Measurements from ENCODE around the gene SBDS.
"Not testable (repeated sequence)": the region's sequence is repeated elsewhere in the genome, so short reads cannot be mapped to it uniquely, and the experiment has no call there.

SBDS gene

GRCh38 chr7:66994051-66994450, 1.3 kb downstream of the SBDS start:
- DNase-seq = not testable (repeated sequence)

DNA sequence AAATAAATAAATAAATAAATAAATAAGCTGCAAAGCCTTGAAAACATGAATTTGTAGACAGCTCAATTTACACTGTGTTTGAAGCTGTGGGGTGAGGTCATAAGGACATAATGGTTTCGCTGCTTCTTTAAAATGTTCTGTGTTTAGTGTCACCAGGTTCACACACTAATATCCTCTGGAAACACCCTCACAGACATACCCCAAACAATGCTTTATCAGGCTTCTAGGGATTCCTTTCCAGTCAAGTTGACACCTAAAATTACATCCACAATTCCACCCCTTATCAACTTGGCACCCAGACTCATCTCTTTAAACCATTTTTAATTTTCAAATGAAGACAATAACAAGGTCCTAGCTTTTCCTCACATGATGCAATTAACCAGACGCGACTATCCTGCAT, 5.8 kb downstream of the SBDS start:
- DNase-seq = not testable (repeated sequence)

- not testable (repeated sequence) for DNase-seq
These were observed 15.1 kb downstream of the SBDS start for GRCh38 chr7:66980336-66980735.

- not testable (repeated sequence) for DNase-seq
These were observed 16.4 kb downstream of the SBDS start for GRCh38 chr7:66979013-66979412.

- not testable (repeated sequence) for DNase-seq
These were observed 17.1 kb downstream of the SBDS start for GRCh38 chr7:66978312-66978711.

GRCh38 chr7:66974986-66975590, 20.3 kb downstream of the SBDS start:
- DNase-seq = peak; percentile 9

DNA sequence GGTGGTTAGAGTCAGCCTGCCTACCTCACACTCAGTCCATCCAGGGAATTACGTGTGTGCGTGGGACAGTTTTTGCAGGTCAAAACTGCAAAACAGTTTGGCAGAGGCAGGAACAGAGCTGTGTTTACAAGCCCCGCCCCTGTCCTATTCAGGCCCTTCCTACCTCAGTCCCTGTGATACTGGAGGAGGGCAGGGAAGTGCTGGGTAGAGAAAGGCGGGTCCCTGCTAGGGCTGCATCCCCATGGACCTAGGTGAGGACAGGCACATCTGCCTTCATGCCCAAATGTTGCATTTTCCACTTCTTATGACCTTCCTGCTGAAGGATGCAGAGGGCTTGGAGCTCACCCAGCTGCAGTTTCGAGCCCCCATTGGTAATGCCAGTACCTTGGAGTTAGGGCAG, 25.1 kb downstream of the SBDS start:
- no peak for DNase-seq

- not testable (repeated sequence) for DNase-seq
These were observed 26.4 kb downstream of the SBDS start for GRCh38 chr7:66969001-66969400.

- DNase-seq = no peak
These were observed 28.4 kb downstream of the SBDS start for GRCh38 chr7:66967029-66967428.

DNA sequence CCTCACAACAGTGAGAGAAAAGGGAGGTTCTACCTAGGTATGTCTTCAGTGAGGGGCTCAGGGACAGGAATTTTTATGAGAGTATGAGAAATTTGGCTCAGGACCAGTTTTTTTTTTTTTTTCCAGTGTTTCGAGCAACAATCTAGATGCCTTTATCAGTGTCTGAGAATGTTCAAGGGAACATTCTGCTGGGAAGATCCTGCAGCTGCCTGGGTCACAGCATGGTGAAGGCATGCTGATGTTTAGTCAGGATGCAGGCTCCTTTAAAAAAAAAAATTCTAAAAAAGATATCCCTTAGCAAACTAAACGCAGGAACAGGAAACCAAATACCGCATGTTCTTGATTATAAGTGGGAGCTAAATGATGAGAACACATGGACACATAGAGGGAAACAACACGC, 31.0 kb downstream of the SBDS start:
- no peak for DNase-seq

GRCh38 chr7:66961096-66961495, 34.3 kb downstream of the SBDS start:
- no peak for DNase-seq

DNA sequence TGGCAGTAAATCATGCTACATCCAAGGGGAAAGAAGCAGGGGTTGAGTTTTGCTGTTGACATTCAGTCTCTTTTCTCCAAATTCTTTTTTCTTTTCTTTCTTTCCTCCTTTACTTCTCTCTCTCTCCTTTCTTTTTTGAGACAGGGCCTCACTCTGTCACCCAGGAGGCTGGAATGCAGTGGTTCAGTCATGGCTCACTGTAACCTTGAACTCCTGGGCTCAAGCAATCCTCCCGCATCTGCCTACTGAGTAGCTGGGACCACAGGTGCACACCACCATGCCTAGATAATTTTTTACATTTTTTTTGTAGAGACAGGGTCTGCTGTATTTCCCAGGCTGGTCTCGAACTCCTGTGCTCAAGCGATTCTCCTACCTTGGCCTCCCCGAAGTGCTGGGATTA, 35.2 kb downstream of the SBDS start:
- no peak for DNase-seq

DNA sequence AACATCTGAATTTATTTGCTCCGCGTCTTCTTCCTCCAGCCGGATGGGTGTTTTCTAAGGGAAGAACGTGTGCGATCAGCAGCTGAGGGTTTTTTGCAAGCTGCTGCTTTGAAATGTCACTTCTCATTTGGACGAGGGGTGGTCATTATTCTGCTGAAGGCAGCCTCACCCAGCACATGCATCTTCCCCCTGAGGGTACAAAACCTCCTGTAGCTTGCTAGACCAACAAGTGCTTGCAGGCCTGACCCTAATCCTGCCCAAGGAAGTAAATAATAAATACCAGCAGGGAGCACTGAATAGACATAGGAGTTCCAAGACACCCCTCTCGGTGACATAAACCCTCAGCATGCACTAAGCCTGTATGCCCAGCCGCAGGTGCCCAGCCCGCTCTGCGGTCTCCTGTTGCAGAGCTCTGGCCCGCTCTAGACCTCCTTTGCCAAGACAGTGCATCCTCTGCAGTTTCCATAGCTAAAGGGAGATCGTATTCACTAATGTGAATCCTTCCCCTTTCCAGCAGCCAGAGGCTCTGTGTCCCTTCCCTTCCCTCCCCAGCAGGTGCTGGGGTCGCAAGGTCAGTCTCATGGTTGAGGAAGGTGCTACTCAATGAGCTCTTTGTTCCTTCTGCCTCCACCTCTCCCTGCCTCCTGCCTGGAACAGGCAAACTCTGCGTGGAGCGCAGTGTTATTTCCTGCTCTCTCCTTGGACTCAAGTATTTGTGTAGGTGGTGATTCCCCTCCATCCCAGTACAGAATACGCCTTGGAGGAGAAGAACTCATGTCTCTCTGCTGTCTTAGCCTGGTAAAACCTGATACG, 36.6 kb downstream of the SBDS start:
- no peak for DNase-seq

- no peak for DNase-seq
These were observed 37.6 kb downstream of the SBDS start for GRCh38 chr7:66957595-66958290.

DNA sequence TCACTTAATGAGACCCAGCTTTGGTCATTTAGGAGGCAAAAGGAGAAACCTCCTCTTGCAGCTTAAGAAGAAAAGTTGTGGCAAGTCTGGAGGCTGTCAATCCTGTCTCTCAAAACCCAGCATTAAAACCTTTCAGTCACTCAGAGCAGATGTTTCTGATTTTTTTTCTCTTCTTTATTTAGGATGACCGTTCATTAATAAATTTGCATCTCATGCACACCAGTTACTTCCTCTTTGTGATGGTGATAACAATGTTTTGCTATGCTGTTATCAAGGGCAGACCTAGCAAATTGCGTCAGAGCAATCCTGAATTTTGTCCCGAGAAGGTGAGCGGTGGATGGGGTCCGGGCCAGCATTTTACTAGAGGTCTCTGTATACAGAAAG, 42.4 kb downstream of the SBDS start:
- no peak for DNase-seq

GRCh38 chr7:66952343-66953043, 42.9 kb downstream of the SBDS start:
- no peak for DNase-seq

GRCh38 chr7:66950763-66951162, 44.6 kb downstream of the SBDS start:
- no peak for DNase-seq

DNA sequence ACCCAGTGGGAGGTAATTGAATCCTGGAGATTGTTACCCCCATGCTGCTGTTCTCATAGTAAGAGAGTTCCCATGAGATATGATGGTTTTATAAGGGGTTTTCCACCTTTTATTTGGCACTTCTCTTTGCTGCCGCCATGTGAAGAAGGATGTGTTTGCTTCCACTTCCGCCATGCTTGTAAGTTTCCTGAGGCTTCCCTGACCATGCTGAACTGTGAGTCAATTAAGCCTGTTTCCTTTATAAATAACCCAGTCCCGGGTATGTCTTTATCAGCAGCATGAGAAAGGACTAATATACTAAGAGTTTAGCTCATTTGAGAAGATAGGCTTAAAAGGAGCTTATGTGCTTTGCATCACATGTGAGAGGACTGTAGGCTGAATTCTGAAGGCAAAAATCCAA, 45.1 kb downstream of the SBDS start:
- DNase-seq = no peak

DNA sequence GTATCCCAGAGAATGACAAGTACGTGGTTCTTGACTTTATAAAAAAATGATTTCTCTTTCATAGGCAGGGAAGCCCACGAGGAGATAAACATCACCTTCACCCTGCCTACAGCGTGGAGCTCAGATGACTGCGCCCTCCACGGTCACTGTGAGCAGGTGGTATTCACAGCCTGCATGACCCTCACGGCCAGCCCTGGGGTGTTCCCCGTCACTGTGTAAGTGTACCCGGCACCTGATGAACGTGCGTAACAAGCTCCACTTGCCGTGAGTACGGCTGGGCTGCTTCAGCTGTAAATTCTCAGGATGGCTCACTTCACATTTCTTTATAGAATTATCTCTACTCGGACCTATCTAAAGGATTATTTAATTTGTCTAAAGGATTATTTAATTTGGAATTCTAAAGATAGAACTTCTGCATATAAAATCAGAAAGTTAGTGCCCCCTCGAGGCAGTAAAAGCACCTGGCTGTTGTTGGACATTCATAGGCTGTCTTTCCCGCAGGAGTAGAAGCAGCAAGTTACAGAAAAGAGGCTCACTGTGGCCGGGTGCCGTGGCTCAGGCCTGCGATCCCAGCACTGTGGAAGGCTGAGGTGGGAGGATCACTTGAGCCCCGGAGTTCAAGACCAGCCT, 46.8 kb downstream of the SBDS start:
- no peak for DNase-seq

DNA sequence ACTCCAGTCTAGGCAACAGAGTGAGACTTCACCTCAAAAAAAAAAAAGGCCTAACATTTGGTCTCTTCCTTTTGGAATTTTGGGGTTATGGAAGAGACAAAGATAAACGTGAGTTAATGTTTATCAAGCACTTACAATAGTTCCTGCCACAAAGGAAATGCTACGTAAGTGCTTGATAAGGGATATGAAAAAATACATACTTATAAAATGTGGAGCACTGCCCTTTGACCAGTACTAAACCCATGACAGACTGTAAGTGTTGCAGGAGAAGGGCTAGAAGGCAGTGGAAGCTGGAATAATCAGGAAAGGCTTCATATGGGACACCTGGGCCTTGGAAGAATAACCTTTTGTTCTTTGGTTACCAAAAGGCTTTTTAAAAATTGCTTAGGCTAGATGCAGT, 48.8 kb downstream of the SBDS start:
- no peak for DNase-seq

DNA sequence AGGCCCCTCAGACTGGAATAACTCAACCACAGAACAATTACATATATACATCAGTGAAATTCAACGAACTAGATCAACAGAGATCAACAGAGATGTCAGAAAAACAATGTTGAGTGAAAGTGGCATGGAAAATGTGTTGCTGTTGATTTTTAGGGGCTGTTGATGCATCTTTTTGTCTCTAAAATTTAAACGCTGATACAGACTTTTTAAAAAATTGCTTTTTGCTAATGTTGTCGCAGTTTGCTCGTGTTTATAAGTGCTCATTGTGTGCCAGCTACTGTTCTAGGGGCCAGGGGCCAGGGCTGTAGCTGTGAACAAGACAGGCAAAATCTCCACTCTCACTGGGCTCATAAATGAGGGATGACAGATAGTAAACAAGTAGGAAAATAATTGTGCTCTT, 56.1 kb downstream of the SBDS start:
- DNase-seq = no peak

DNA sequence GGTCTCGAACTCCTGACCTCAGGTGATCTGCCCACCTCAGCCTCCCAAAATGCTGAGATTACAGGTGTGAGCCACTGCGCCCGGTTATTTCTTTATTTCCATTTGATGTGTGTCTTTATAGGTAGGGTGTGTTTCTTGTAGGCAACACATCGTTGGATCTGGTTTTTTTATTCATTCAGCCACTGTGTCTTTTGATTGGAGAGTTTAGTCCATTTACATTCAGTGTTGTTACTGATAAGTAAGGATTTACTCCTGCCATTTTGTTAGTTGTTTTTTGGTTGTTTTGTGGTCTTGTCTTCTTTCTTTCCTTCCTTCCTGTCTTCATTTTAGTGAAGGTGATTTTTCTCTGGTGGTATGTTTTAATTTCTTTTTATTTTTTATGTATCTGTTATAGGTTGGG, 57.4 kb downstream of the SBDS start:
- DNase-seq = no peak

Data from activated CD4-positive, alpha-beta T cell treated with anti-CD3 and anti-CD28 coated beads for 48 hours (primary cell).